Activated CD8-positive, alpha-beta T cell treated with anti-CD3 and anti-CD28 coated beads, Interleukin-2, amount 10 ng/mL, durations not matched to agents 7 days and 5 days (primary cell): ENCODE results near the gene HSF5. TPM values are rescaled to one million over a fixed set of nuclear protein-coding genes. Genes with fewer than 3 reads are reported as not detected.

Experiments used
- ATAC-seq: fragments of 150-1000 bp; cut with Tn5 transposase; one replicate; pipeline ENCODE4 v1.10.0; 2021; ENCODE audit warnings: moderate library complexity
- CTCF ChIA-PET: fragments of 350-600 bp; sonication (Branson Sonifier 250); formaldehyde crosslinking; loops from one replicate; lab custom pipeline; 2021; ENCODE audit warnings: antibody characterized with exemption; lab: Charles Lee
- POLR2A ChIA-PET: fragments of 350-600 bp; sonication (Branson Sonifier 250); formaldehyde crosslinking; loops from one replicate; lab custom pipeline; 2021; ENCODE audit warnings: antibody characterized with exemption; lab: Charles Lee
- DNase-seq: peaks from one replicate; pipeline ENCODE4 v3.0.0-alpha.2; 2020
- H3K27ac Mint-ChIP-seq: one replicate; pipeline ENCODE4 v1.8.0; 2021; ENCODE audit warnings: mild to moderate bottlenecking, mixed read lengths
- H3K27me3 Mint-ChIP-seq: one replicate; pipeline ENCODE4 v1.8.0; 2021; ENCODE audit warnings: low read depth, mixed read lengths
- H3K36me3 Mint-ChIP-seq: one replicate; pipeline ENCODE4 v1.8.0; 2021; ENCODE audit warnings: low read depth, mixed read lengths
- H3K4me1 Mint-ChIP-seq: one replicate; pipeline ENCODE4 v1.8.0; 2021; ENCODE audit warnings: low read depth, mixed read lengths
- H3K4me3 Mint-ChIP-seq: one replicate; pipeline ENCODE4 v1.8.0; 2021; ENCODE audit warnings: mild to moderate bottlenecking, mixed read lengths
- H3K9me3 Mint-ChIP-seq: one replicate; pipeline ENCODE4 v1.8.0; 2022; ENCODE audit warnings: mixed read lengths; ENCODE audit not compliant: insufficient read depth
- total RNA-seq, 2 experiments: library from RNA; stranded (reverse); gene quantifications; one replicate each; pipeline ENCODE4 v1.2.3, GENCODE V29; 2021

Gene HSF5, protein sequence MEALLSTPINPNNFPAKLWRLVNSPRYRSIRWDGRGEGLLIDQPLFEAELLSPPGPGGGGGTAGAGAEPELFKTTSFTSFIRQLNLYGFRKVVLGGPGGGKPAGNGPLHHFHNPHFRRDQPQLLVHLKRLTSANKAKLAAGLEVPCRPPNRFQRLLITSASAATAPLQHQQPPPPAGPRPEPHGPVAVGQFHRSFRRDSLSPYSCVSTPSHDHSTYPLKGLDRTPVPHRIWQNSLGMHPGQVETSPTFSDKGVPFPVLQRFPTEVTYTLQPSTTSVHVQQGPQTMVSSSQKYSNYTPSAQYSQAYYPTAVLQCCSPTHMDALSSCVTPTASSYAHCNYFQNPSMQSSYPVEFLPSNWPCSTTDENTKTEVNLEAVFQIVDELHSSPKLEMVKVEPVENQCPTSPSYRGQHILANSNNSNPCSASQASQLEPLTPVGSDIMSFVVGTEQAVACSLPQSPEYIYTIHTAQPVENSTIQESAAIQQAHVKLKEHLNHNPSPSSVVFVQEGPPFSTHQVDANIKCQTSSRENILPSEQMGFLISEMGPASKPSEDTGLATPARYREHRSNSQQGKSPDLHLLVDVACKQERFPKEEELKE
- under 1 TPM; 0.08 to 0.18 TPM for total RNA-seq

DNA sequence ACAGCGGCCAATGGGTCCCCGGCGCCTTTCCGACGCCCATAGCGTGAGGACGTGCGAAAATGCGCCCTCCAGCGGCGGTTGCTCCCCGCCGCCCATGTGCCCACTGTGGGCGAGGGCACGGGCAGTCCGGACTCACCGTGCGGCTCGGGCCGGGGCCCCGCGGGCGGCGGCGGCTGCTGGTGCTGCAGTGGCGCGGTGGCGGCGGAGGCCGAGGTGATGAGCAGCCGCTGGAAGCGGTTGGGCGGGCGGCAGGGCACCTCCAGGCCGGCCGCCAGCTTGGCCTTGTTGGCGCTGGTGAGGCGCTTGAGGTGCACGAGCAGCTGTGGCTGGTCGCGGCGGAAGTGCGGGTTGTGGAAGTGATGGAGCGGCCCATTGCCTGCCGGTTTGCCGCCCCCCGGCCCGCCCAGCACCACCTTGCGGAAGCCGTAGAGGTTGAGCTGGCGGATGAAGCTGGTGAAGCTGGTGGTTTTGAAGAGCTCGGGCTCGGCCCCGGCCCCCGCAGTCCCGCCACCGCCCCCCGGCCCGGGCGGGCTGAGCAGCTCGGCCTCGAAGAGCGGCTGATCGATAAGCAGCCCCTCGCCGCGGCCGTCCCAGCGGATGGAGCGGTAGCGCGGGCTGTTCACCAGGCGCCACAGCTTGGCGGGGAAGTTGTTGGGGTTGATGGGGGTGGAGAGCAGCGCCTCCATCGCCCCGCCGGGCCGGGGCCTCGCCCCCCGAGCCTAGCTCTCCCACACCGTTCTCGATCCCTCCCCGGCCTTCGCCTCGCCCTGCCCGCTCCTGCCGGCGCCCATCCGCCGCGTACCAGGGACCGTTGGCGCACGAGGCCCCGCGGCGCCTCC is at the start of gene HSF5:
Gene HSF5 (minus strand): TSS at position 820 of the 839 bp plus-strand sequence. CDS start 134 bp downstream, at position 686.
- peak; percentile 78 for DNase-seq
- no peaks in the 10 kb centered on the region for H3K9me3 Mint-ChIP-seq
- ChIA-PET CTCF (interaction anchor here (0.6 to 2.9 kb wide), 21 partner anchors 10 to 488 kb away, joined by 3 to 18 read pairs (median 4); partner anchors contain the start of genes MTMR4, RNF43 and SUPT4H1), POLR2A (interaction anchor here (0.6 to 1.0 kb wide), 4 partner anchors 25 to 499 kb away, joined by 3 read pairs; no protein-coding TSS in a partner anchor)
- H3K27me3 Mint-ChIP-seq = peaks cover 4% of the 10 kb centered on the region
- peak within 1 kb of the TSS; percentile 22 for H3K4me3 Mint-ChIP-seq
- peak; percentile 88 for ATAC-seq
- H3K36me3 Mint-ChIP-seq = peaks cover 35% of the 10 kb centered on the region
- H3K4me1 Mint-ChIP-seq = peaks cover 10% of the 10 kb centered on the region
- no peak within 1 kb of the TSS for H3K27ac Mint-ChIP-seq

DNA sequence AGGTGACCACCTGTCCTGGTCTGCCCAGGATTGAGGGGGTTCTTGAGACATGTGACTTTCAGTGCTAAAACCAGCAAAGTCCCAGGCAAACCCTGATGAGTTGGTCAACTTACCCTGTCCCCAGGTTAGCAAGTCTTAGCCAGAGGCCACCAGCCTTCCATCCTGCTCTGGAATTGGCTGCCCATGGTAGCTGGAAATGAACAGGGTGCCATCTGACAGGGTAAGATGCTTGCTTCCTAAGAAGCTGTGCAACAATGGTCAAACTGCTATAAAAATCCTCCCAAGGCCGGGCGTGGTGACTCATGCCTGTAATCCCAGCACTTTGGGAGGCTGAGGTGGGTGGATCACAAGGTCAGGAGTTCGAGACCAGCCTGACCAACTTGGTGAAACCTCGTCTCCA is 49.1 kb upstream of the HSF5 start:
- ATAC-seq = no peak
- POLR2A ChIA-PET = interaction anchor here (1.2 kb wide), 1 partner anchor 95 kb away, joined by 5 read pairs; no protein-coding TSS in a partner anchor
- H3K4me1 Mint-ChIP-seq = no peaks in the 10 kb centered on the region
- no peak overlapping the region for H3K4me3 Mint-ChIP-seq
- CTCF ChIA-PET = interaction anchor here (1.6 to 2.0 kb wide), 2 partner anchors 10 to 41 kb away, joined by 4 to 7 read pairs; no protein-coding TSS in a partner anchor
- H3K9me3 Mint-ChIP-seq = no peaks in the 10 kb centered on the region
- no peak overlapping the region for H3K27ac Mint-ChIP-seq
- no peaks in the 10 kb centered on the region for H3K36me3 Mint-ChIP-seq
- H3K27me3 Mint-ChIP-seq = peaks cover 38% of the 10 kb centered on the region
- no peak for DNase-seq

DNA sequence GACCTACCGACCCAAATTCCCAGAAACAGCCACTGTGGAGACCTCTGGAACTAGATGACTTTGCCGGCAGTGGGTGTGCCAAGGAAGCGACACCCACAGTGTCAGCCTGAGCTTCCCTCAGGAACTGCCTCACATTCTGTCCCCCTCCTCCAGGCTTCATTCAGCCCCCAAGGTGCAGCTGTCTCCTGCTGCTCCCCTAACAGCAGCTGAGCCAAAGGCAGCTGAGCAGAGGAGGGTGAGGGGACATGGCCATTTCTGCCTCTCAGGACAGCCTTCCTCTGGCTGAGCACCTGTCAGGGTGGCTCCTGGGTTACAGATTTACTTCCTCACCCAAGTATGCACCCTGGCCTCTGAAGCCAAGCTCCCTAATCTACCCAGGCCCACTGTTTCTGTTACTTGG is 48.3 kb upstream of the HSF5 start:
- peaks cover 39% of the 10 kb centered on the region for H3K27me3 Mint-ChIP-seq
- no peak for DNase-seq
- H3K36me3 Mint-ChIP-seq = no peaks in the 10 kb centered on the region
- ChIA-PET POLR2A (interaction anchor here (1.2 kb wide), 1 partner anchor 95 kb away, joined by 5 read pairs; no protein-coding TSS in a partner anchor), CTCF (interaction anchor here (1.6 to 2.0 kb wide), 2 partner anchors 9 to 41 kb away, joined by 4 to 7 read pairs; no protein-coding TSS in a partner anchor)
- no peaks in the 10 kb centered on the region for H3K4me1 Mint-ChIP-seq
- no peak overlapping the region for H3K27ac Mint-ChIP-seq
- ATAC-seq = no peak
- H3K4me3 Mint-ChIP-seq = no peak overlapping the region
- H3K9me3 Mint-ChIP-seq = no peaks in the 10 kb centered on the region

DNA sequence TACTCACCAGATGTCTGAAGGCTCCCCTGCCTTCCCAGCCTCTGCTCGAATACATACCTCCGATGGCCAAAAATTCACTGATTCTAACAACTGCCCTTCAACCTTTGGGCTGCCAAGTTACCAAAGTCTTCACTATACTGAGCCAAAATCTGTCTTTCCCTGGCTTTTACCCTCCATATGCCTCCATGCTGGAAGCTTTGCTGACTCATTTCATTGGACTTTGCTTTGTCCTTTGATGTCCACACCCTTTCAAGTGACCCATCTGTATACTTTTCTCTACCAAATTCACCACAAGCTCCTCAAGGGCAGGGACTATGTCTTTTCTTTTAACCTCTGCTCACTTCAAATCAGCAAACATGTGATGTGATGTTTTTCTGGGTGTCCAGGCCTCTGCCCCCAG is 47.2 kb upstream of the HSF5 start:
- no peaks in the 10 kb centered on the region for H3K9me3 Mint-ChIP-seq
- H3K4me3 Mint-ChIP-seq = no peak overlapping the region
- no peak overlapping the region for H3K27ac Mint-ChIP-seq
- DNase-seq (no peak), ATAC-seq (no peak)
- no peaks in the 10 kb centered on the region for H3K36me3 Mint-ChIP-seq
- CTCF ChIA-PET = interaction anchor here (1.2 to 3.4 kb wide), 3 partner anchors 9 to 53 kb away, joined by 3 to 14 read pairs (median 4); a partner anchor contains a TSS
- POLR2A ChIA-PET = interaction anchor here (3.0 kb wide), 1 partner anchor 97 kb away, joined by 16 read pairs; no protein-coding TSS in a partner anchor
- H3K27me3 Mint-ChIP-seq = peaks cover 44% of the 10 kb centered on the region
- no peaks in the 10 kb centered on the region for H3K4me1 Mint-ChIP-seq

DNA sequence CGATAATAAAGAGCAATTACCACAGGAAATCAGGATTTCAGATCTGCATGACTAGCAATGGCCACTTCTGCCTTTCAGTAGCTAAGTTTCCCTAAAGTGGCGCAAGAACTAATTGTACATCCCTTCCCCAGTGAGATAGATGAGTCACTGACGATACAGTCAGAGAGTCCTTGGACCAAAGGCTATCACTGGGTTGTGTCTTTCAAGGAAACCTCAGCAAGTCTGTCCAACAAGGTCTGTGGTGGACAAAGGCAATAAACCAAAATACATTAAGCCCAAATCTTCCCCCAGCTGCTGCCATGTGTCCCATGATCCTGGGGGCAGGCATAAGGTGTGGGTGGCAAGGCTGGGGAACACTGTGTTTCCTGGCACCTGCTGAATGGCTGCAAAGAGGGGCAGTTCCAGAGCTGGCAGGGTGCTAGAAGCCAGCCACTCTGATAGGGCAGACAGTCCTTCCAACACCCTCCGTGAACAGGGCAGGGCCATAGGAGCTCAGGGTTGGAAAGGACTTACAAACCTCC is 46.8 kb upstream of the HSF5 start:
- ATAC-seq (no peak), DNase-seq (no peak)
- ChIA-PET POLR2A (interaction anchor here (3.0 kb wide), 1 partner anchor 97 kb away, joined by 16 read pairs; no protein-coding TSS in a partner anchor), CTCF (interaction anchor here (1.2 to 3.4 kb wide), 3 partner anchors 9 to 53 kb away, joined by 3 to 14 read pairs (median 4); a partner anchor contains a TSS)
- H3K9me3 Mint-ChIP-seq = no peaks in the 10 kb centered on the region
- H3K27me3 Mint-ChIP-seq = peaks cover 48% of the 10 kb centered on the region
- no peak overlapping the region for H3K4me3 Mint-ChIP-seq
- H3K27ac Mint-ChIP-seq = no peak overlapping the region
- no peaks in the 10 kb centered on the region for H3K4me1 Mint-ChIP-seq
- H3K36me3 Mint-ChIP-seq = no peaks in the 10 kb centered on the region

DNA sequence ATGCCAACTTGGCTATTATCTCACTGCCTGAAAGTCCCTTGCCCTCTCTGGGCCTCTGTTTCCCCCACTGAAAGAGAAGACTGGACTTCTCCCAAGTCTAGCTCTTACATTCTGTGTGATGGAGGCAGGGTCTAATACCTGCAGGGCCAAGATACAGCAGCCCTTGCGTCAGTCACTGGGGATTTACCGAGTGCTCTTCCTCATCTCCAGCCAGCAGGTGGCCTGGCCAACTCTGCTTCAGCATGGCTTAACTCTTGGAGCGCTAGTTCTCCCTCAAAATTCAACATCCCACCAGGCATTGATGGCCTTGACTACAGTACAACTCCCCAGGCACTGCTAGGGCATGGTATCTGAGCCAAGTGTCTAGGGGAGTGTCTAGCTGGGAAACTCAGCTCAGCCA is 46.1 kb upstream of the HSF5 start:
- POLR2A ChIA-PET = interaction anchor here (2.0 to 3.0 kb wide), 2 partner anchors 97 to 98 kb away, joined by 7 to 16 read pairs; no protein-coding TSS in a partner anchor
- no peak overlapping the region for H3K27ac Mint-ChIP-seq
- peaks cover 52% of the 10 kb centered on the region for H3K27me3 Mint-ChIP-seq
- CTCF ChIA-PET = interaction anchor here (1.1 to 3.4 kb wide), 3 partner anchors 10 to 43 kb away, joined by 3 to 14 read pairs (median 3); a partner anchor contains a TSS
- ATAC-seq (no peak), DNase-seq (no peak)
- H3K9me3 Mint-ChIP-seq = no peaks in the 10 kb centered on the region
- no peaks in the 10 kb centered on the region for H3K36me3 Mint-ChIP-seq
- no peak overlapping the region for H3K4me3 Mint-ChIP-seq
- no peaks in the 10 kb centered on the region for H3K4me1 Mint-ChIP-seq

DNA sequence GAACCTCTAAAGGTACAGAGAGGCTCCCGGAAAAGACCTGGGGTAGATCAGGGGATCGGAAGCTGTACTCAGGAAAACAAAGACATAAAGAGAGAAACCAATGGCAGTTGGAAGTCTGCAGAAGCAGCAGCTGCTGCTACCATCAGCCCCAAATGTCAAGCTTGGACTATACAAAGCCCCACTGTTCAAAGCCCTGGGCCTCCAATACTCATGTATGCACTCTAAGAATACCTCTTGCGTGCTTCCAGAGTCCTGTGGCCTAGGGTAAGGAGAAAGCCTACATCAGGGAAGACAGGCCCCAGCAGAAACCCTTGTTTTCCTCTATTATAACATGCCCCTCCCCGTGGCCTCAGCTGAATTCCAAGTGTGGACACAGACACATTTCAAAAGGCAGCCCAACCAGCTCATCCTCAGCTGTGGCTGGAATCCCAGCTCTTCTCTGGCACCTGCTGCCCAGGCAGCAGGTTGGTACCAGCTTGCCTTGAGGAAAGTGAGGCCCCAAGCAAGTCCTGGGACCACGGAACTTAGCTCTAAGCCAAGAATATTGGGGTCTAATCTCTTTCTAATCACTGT is 45.5 kb upstream of the HSF5 start:
- Mint-ChIP-seq H3K27me3 (peaks cover 54% of the 10 kb centered on the region), H3K36me3 (no peaks in the 10 kb centered on the region), H3K9me3 (no peaks in the 10 kb centered on the region), H3K27ac (no peak overlapping the region), H3K4me3 (no peak overlapping the region), H3K4me1 (no peaks in the 10 kb centered on the region)
- ATAC-seq = no peak
- DNase-seq = no peak
- POLR2A ChIA-PET = interaction anchor here (2.0 to 3.0 kb wide), 2 partner anchors 97 to 98 kb away, joined by 7 to 16 read pairs; no protein-coding TSS in a partner anchor
- CTCF ChIA-PET = interaction anchor here (1.1 to 3.4 kb wide), 2 partner anchors 15 to 44 kb away, joined by 3 to 14 read pairs; no protein-coding TSS in a partner anchor

DNA sequence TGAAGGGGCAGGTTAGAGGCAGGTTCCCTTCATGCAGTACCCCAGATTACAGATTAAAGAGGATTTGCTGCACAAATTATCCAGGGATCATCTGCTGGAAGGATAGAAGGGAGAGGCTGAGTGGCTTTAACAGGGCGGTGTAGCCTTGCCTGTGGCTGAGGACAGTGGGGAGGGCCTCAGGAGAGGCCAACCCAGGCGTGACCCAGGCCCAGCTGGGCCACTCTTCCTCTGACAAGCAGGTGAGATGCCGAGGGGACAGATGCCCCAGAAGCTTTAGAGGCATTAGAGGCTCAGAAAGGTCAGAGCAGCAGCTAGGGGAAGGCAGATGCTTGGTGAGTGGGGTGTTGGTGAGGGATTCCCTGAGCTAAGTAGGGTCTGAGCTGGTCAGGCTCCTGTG is 44.3 kb upstream of the HSF5 start:
- no peak for ATAC-seq
- H3K27me3 Mint-ChIP-seq = peaks cover 54% of the 10 kb centered on the region
- POLR2A ChIA-PET = interaction anchor here (0.6 to 3.0 kb wide), 5 partner anchors 55 to 173 kb away, joined by 3 to 16 read pairs (median 7); no protein-coding TSS in a partner anchor

DNA sequence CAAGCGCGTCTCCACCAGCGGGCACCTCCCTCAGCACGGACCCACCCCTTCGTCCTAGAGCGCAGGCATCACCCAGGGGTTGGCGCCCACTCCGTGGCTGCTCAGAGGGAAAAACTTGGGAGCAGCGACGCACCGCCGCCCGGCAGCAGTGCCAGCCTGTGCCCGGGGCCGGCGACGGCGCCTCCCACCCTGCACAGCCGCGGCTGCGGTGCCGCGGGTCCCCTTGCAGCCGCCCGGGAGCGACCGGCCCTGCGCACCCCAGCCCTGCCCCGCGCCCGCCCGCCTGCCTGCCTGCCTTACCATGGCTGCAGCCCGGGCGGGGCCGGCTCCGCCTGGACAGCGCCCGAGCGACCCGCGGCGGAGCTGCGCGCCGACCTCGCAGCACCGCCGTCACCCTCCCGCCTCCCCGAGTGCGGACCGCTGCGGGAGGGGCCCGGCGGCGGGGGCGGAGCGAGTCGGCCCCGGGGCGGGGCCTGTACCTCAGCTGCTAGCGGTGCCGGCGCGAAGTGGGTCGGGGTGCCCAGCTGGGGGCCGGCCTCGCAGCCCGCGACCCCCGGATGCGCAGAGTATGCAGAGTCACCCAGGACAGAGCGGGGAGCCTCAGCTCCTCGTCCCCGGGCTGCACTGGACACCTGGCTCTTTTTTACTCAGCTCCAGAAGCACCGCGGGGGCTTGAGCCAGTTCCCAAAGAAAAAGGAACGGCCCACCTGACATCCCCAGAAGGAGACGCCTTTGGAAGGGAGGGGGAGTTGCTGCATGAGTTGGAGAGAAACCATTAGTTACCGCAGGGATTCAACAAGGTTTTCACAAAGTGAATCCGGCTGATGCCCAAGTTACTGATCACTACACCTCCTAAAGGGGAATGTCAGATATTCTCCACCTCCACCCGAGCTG is 43.7 kb upstream of the HSF5 start:
- POLR2A ChIA-PET = interaction anchor here (0.6 to 1.4 kb wide), 4 partner anchors 17 to 161 kb away, joined by 3 to 11 read pairs (median 4); no protein-coding TSS in a partner anchor
- Mint-ChIP-seq H3K27ac (no peak overlapping the region), H3K4me3 (peak overlapping the region; percentile 35), H3K4me1 (peaks cover 11% of the 10 kb centered on the region), H3K36me3 (no peaks in the 10 kb centered on the region), H3K9me3 (no peaks in the 10 kb centered on the region), H3K27me3 (peaks cover 54% of the 10 kb centered on the region)
- DNase-seq = peak; percentile 66
- CTCF ChIA-PET = interaction anchor here (0.8 kb wide), 1 partner anchor 13 kb away, joined by 3 read pairs; no protein-coding TSS in a partner anchor
- peak; percentile 93 for ATAC-seq

More for the DNA sequence above, 44.3 kb upstream of the HSF5 start:
- no peaks in the 10 kb centered on the region for H3K9me3 Mint-ChIP-seq
- CTCF ChIA-PET = interaction anchor here (0.7 kb wide), 1 partner anchor 45 kb away, joined by 3 read pairs; no protein-coding TSS in a partner anchor
- H3K36me3 Mint-ChIP-seq = no peaks in the 10 kb centered on the region
- no peak overlapping the region for H3K27ac Mint-ChIP-seq
- no peak for DNase-seq
- peaks cover 4% of the 10 kb centered on the region for H3K4me1 Mint-ChIP-seq
- no peak overlapping the region for H3K4me3 Mint-ChIP-seq
